Activated naive CD4-positive, alpha-beta T cell treated with anti-CD3 and anti-CD28 coated beads for 36 hours (primary cell): ENCODE data around the gene DGKG. TPM values are rescaled to one million over a fixed set of nuclear protein-coding genes. Genes with fewer than 3 reads are reported as not detected.

Source experiments
- CTCF ChIA-PET: fragments of 350-600 bp; sonication (Branson Sonifier 250); formaldehyde crosslinking; loops from one replicate; lab custom pipeline; 2021; ENCODE audit warnings: antibody characterized with exemption; lab: Charles Lee
- DNase-seq: peaks from one replicate; pipeline ENCODE4 v3.0.0-alpha.2; 2020
- H3K27ac Mint-ChIP-seq: one replicate; pipeline ENCODE4 v1.8.0; 2021; ENCODE audit warnings: mild to moderate bottlenecking, mixed read lengths
- H3K27me3 Mint-ChIP-seq: one replicate; pipeline ENCODE4 v1.8.0; 2021; ENCODE audit warnings: low read depth, mixed read lengths
- H3K36me3 Mint-ChIP-seq: one replicate; pipeline ENCODE4 v1.8.0; 2021; ENCODE audit warnings: low read depth, mixed read lengths
- H3K4me1 Mint-ChIP-seq: one replicate; pipeline ENCODE4 v1.8.0; 2021; ENCODE audit warnings: low read depth, mixed read lengths
- H3K4me3 Mint-ChIP-seq: one replicate; pipeline ENCODE4 v1.8.0; 2021; ENCODE audit warnings: mild to moderate bottlenecking, moderate library complexity, mixed read lengths
- H3K9me3 Mint-ChIP-seq: one replicate; pipeline ENCODE4 v1.8.0; 2021; ENCODE audit warnings: mixed read lengths
- intact Hi-C: fragments of 100-400 bp; cut with micrococcal nuclease; formaldehyde crosslinking; loops from one replicate; pipeline ENCODE4 v1.15.1; 2023
- total RNA-seq, 2 experiments: library from RNA; stranded (reverse); gene quantifications; one replicate each; pipeline ENCODE4 v1.2.3, GENCODE V29; 2021

The DGKG gene
- total RNA-seq, 2 experiments from 2014 or later: 0.25 to 0.98 TPM

GRCh38 chr3:186109897-186110803 lies 251.9 kb downstream of the DGKG start:
- CTCF ChIA-PET: interaction anchor here (0.7 kb wide), 1 partner anchor 150 kb away, joined by 3 read pairs; no protein-coding TSS in a partner anchor
- no peak for DNase-seq
- intact Hi-C loops: loop anchor here (1.0 to 10.0 kb wide), 10 partner anchors 41 to 715 kb away; partner anchors contain the start of genes DNAJB11 and TRA2B
- Mint-ChIP-seq H3K4me1 (peaks cover 30% of the 10 kb centered on the region), H3K4me3 (peak overlapping the region; percentile 78), H3K36me3 (no peaks in the 10 kb centered on the region), H3K9me3 (no peaks in the 10 kb centered on the region), H3K27ac (no peak overlapping the region), H3K27me3 (peaks cover 77% of the 10 kb centered on the region)

DNA sequence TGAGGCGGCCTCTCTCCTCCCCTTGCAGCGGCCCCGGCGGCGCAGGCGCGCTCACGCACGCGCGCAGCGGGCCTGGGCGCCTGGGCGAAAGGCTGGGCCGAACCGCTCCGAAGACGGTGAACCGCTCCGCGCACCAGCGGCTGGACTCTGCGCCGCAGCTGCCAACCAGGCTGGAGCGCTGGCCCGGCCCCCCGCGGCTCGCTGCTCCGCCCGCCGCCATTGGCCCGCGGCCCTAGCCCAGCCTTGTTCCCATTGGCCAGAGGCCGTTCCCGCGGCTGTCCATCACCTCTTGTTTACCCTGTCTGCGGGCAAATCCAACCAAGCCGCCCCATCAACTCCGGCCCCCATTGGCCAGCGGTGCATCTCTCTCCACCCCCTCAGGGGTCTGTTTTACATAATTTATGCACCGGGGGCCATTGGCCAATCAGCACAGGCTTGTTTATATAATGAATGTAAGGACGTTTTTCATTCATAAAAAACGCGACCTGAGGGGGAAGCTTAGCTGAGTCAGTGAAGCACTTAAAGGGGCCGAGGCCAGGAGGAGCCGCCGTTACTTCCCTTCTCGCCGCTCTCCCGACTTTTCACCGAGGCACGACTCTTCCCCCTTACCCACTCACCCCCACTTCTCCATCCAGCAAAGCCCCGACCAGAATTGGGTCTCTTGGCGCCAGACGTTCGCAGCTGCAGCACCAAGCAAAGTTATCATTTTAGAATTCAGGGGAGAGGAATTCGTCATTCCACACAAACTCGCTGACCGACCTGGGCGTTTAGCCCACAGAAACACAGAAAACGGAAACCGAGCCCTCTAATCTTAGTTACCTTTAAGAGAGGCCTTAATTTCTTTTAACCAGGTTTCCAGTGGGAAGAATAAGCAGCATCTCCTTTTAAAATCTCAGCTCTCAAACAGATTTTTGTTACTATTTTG lies 252.8 kb downstream of the DGKG start, which contains the start of gene ETV5:
ETV5 (minus strand) TSS at position 149 of the 925 bp plus-strand sequence. CDS start 3,221 bp downstream, outside the sequence.
- CTCF ChIA-PET: interaction anchor here (0.5 to 0.7 kb wide), 2 partner anchors 34 to 508 kb away, joined by 3 read pairs; no protein-coding TSS in a partner anchor
- peak; percentile 97 for DNase-seq
- H3K36me3 Mint-ChIP-seq: no peaks in the 10 kb centered on the region
- peaks cover 30% of the 10 kb centered on the region for H3K4me1 Mint-ChIP-seq
- H3K27ac Mint-ChIP-seq: no peak within 1 kb of the TSS
- peaks cover 79% of the 10 kb centered on the region for H3K27me3 Mint-ChIP-seq
- H3K9me3 Mint-ChIP-seq: no peaks in the 10 kb centered on the region
- intact Hi-C loops: loop anchor here (1.0 to 10.0 kb wide), 10 partner anchors 42 to 716 kb away; partner anchors contain the start of genes DNAJB11 and TRA2B
- peak within 1 kb of the TSS; percentile 78 for H3K4me3 Mint-ChIP-seq

DNA sequence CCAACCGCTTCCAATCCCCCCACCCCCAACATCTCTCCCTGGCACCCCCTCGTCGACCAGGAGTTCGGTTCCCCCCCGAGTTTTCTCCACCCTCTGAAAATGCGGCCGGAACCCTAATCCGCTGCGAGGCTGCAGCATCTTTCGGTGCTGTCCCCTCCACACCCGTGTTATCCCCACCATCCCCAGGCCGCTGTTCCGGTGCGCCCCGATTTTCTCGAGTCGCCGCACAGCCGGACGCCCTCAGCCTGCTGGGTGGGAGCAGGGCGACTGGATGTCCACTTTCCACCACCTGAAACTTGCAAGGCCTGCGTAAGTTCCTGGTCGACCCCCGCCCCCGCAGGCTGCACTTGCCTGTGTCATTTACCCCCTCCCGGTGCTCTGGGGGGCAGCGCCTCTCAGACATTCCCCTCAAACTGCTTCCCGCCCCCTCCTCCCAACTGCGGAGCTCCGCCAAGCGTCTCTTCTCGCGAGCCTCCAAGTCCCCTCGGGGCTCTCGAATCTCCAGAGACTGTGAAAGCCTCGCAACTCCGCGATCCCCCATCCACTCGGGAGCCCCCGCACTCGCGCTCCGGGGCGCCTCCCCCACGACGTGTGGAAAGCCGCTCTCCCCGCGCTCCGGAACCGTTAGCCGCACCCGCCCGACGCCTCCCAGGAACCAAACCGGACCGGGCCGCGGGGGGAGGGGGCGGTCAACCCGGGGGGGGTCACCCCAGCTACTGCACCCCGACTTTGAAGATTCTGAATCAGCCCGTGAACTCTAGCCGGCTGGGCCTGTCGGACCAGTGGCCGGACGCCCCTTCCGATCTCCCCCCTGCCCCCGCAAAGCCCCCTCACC lies 253.7 kb downstream of the DGKG start:
- DNase-seq: peak; percentile 32
- peak overlapping the region; percentile 78 for H3K4me3 Mint-ChIP-seq
- no peaks in the 10 kb centered on the region for H3K9me3 Mint-ChIP-seq
- H3K27ac Mint-ChIP-seq: no peak overlapping the region
- peaks cover 79% of the 10 kb centered on the region for H3K27me3 Mint-ChIP-seq
- CTCF ChIA-PET: no interaction called here
- intact Hi-C loops: loop anchor here (2.0 to 10.0 kb wide), 6 partner anchors 131 to 716 kb away; no protein-coding TSS in a partner anchor
- peaks cover 30% of the 10 kb centered on the region for H3K4me1 Mint-ChIP-seq
- no peaks in the 10 kb centered on the region for H3K36me3 Mint-ChIP-seq

GRCh38 chr3:186107215-186108105 lies 254.6 kb downstream of the DGKG start:
- peak; percentile 64 for DNase-seq
- Mint-ChIP-seq H3K4me3 (peak overlapping the region; percentile 78), H3K4me1 (peaks cover 30% of the 10 kb centered on the region), H3K27me3 (peaks cover 79% of the 10 kb centered on the region), H3K36me3 (no peaks in the 10 kb centered on the region), H3K27ac (peak overlapping the region; percentile 46), H3K9me3 (no peaks in the 10 kb centered on the region)
- intact Hi-C loops: loop anchor here (1.0 to 10.0 kb wide), 8 partner anchors 39 to 717 kb away; no protein-coding TSS in a partner anchor
- CTCF ChIA-PET: no interaction called here

DNA sequence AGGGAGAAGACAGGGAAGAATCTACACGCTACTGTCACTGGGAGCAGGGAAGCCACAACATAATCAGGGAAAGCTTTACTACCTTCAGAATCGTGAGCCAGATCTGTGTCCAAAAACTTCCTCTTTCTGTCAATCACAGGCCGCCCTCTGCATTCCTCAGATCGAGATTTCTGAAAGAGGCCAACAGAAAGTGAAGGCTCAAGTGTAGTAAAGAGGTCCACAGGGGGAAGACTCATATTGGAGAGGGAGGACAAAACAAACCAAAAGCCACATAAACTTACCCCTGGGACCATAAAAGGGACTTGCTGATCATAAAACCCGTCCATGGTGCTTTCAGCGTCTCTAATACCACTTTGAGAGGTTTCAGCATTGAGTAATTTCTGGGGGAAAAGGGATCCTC lies 256.5 kb downstream of the DGKG start:
- Mint-ChIP-seq H3K4me1 (peaks cover 22% of the 10 kb centered on the region), H3K27me3 (peaks cover 66% of the 10 kb centered on the region), H3K9me3 (no peaks in the 10 kb centered on the region), H3K27ac (no peak overlapping the region), H3K4me3 (no peak overlapping the region), H3K36me3 (no peaks in the 10 kb centered on the region)
- no peak for DNase-seq
- intact Hi-C loops: loop anchor here (5.0 to 10.0 kb wide), 2 partner anchors 128 to 719 kb away; no protein-coding TSS in a partner anchor
- CTCF ChIA-PET: no interaction called here

DNA sequence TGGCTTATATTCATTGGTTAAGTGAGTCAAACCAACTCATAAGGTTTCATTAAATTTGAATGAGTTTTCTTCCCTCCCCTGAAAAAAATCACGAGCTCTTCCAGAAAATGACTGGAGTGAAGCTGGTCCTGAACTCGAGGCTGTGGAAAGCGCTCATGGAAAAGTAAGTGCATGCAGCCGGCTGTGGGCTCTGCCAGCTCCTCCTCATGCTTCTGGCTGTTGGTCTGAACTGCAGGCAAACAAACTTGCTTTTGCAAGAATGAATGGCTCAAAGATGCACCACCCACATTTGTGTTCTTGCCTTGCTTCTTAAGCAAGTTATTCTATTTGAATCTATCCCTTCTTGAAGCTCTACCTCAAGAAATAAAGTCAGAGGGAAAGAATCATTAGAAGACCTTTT lies 259.3 kb downstream of the DGKG start:
- Mint-ChIP-seq H3K4me3 (no peak overlapping the region), H3K27ac (no peak overlapping the region), H3K27me3 (peaks cover 70% of the 10 kb centered on the region), H3K36me3 (no peaks in the 10 kb centered on the region), H3K4me1 (peaks cover 10% of the 10 kb centered on the region), H3K9me3 (no peaks in the 10 kb centered on the region)
- no peak for DNase-seq
- intact Hi-C loops: loop anchor here (10.0 kb wide), 1 partner anchor 722 kb away; no protein-coding TSS in a partner anchor
- CTCF ChIA-PET: no interaction called here

GRCh38 chr3:186100398-186100797 lies 261.6 kb downstream of the DGKG start:
- CTCF ChIA-PET: no interaction called here
- H3K4me3 Mint-ChIP-seq: no peak overlapping the region
- H3K27ac Mint-ChIP-seq: no peak overlapping the region
- H3K4me1 Mint-ChIP-seq: peaks cover 9% of the 10 kb centered on the region
- no peaks in the 10 kb centered on the region for H3K9me3 Mint-ChIP-seq
- no peak for DNase-seq
- H3K27me3 Mint-ChIP-seq: peaks cover 72% of the 10 kb centered on the region
- intact Hi-C loops: loop anchor here (10.0 kb wide), 1 partner anchor 724 kb away; no protein-coding TSS in a partner anchor
- no peaks in the 10 kb centered on the region for H3K36me3 Mint-ChIP-seq

GRCh38 chr3:186099178-186099577 lies 262.9 kb downstream of the DGKG start:
- CTCF ChIA-PET: no interaction called here
- intact Hi-C loops: no loop called here
- H3K36me3 Mint-ChIP-seq: no peaks in the 10 kb centered on the region
- no peak overlapping the region for H3K27ac Mint-ChIP-seq
- DNase-seq: no peak
- H3K9me3 Mint-ChIP-seq: no peaks in the 10 kb centered on the region
- H3K4me1 Mint-ChIP-seq: peaks cover 9% of the 10 kb centered on the region
- peaks cover 75% of the 10 kb centered on the region for H3K27me3 Mint-ChIP-seq
- no peak overlapping the region for H3K4me3 Mint-ChIP-seq

GRCh38 chr3:186098740-186099139 lies 263.3 kb downstream of the DGKG start:
- DNase-seq: no peak
- no peaks in the 10 kb centered on the region for H3K36me3 Mint-ChIP-seq
- H3K27me3 Mint-ChIP-seq: peaks cover 74% of the 10 kb centered on the region
- H3K4me3 Mint-ChIP-seq: no peak overlapping the region
- peaks cover 9% of the 10 kb centered on the region for H3K4me1 Mint-ChIP-seq
- CTCF ChIA-PET: interaction anchor here (0.6 kb wide), 1 partner anchor 122 kb away, joined by 3 read pairs; no protein-coding TSS in a partner anchor
- intact Hi-C loops: no loop called here
- H3K9me3 Mint-ChIP-seq: no peaks in the 10 kb centered on the region
- no peak overlapping the region for H3K27ac Mint-ChIP-seq

DNA sequence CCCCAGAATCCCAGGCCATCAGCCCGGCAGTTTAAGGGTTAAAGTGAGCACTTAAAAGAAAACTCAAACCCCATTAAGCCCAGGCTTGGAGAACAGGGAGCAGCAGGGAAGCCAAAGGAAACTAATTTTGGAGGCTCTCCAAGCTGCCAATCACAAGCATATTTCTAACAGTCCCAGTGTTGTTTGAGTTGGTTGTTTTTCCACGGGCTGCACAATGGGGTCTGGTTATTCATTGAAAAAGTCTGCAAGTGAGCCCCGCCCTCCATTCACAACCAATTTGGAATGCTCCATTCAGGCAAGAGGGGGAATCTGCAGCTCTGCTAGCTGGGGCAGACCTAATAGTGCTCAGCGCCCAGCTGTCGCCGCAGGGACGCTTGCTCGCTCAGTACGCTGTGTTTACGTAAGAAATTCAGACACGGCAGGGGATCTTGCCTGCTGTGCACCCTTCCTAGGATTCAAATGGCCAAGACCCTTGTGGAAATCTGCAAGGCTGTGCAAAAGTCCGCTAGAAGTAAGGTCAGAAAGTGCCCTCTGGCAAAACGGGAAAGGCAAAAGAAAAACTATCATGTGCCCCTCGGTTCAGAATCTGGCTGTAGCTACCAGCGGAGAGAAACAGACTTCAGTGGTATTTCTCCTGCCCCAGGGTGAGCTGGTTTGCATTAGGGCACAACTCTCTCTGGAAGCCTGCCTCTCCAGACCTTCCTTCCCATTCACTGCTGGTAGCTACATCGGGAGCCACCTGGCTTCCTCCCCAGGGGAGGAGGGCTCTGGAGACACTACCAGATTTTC lies 264.2 kb downstream of the DGKG start:
- H3K27ac Mint-ChIP-seq: no peak overlapping the region
- CTCF ChIA-PET: interaction anchor here (0.6 to 1.4 kb wide), 2 partner anchors 121 to 443 kb away, joined by 3 to 4 read pairs; no protein-coding TSS in a partner anchor
- intact Hi-C loops: no loop called here
- H3K9me3 Mint-ChIP-seq: no peaks in the 10 kb centered on the region
- peak; percentile 17 for DNase-seq
- no peaks in the 10 kb centered on the region for H3K36me3 Mint-ChIP-seq
- H3K27me3 Mint-ChIP-seq: peaks cover 66% of the 10 kb centered on the region
- peak overlapping the region; percentile 26 for H3K4me3 Mint-ChIP-seq
- peaks cover 9% of the 10 kb centered on the region for H3K4me1 Mint-ChIP-seq
